Hepatocyte (in vitro differentiated cells): ENCODE results near the gene AMBP. TPM values are rescaled to one million over a fixed set of nuclear protein-coding genes. Genes with fewer than 3 reads are reported as not detected.

ENCODE experiments used
- DNase-seq: peaks from one replicate; pipeline ENCODE4 v3.0.0-alpha.2; 2016; ENCODE audit warnings: low spot score
- H2AFZ ChIP-seq: fragments of 200-600 bp; sonication (generic); 2 replicates; pipeline ENCODE4 v1.6.0; 2016; ENCODE audit warnings: antibody characterized with exemption, mild to moderate bottlenecking
- H3K27ac ChIP-seq: fragments of 200-600 bp; sonication (generic); 2 replicates; pipeline ENCODE4 v1.5.1; 2016; ENCODE audit warnings: mild to moderate bottlenecking
- H3K27me3 ChIP-seq: fragments of 200-600 bp; sonication (generic); 2 replicates; pipeline ENCODE4 v1.6.1; 2016
- H3K36me3 ChIP-seq: fragments of 200-600 bp; sonication (generic); replicated peaks from 2 replicates; pipeline ENCODE4 v1.5.1; 2016; ENCODE audit warnings: low read depth; ENCODE audit not compliant: insufficient read depth
- H3K4me1 ChIP-seq: fragments of 200-600 bp; sonication (generic); 2 replicates; pipeline ENCODE4 v1.5.1; 2016; ENCODE audit warnings: mild to moderate bottlenecking, moderate library complexity; ENCODE audit not compliant: insufficient read depth
- H3K4me2 ChIP-seq: fragments of 200-600 bp; sonication (generic); 2 replicates; pipeline ENCODE4 v1.6.0; 2016
- H3K4me3 ChIP-seq: fragments of 200-600 bp; sonication (generic); 2 replicates; pipeline ENCODE4 v1.5.1; 2016; ENCODE audit warnings: mild to moderate bottlenecking
- H3K79me2 ChIP-seq: fragments of 200-600 bp; sonication (generic); 2 replicates; pipeline ENCODE4 v1.6.0; 2017; ENCODE audit warnings: mild to moderate bottlenecking
- H3K9me2 ChIP-seq: fragments of 200-600 bp; sonication (generic); replicated peaks from 2 replicates; pipeline ENCODE4 v1.6.0; 2017; ENCODE audit warnings: mild to moderate bottlenecking; ENCODE audit not compliant: insufficient read depth
- H3K9me3 ChIP-seq: fragments of 200-600 bp; sonication (generic); 2 replicates; pipeline ENCODE4 v1.5.1; 2016; ENCODE audit warnings: low read depth, mild to moderate bottlenecking
- H4K20me1 ChIP-seq: fragments of 200-600 bp; sonication (generic); 2 replicates; pipeline ENCODE4 v1.6.0; 2016; ENCODE audit warnings: mild to moderate bottlenecking; ENCODE audit not compliant: insufficient read depth, poor library complexity, severe bottlenecking
- EZH2 ChIP-seq: fragments of 200-600 bp; sonication (generic); IDR thresholded peaks from 2 replicates; pipeline ENCODE4 v1.6.1; 2016; ENCODE audit warnings: antibody characterized with exemption, mild to moderate bottlenecking, borderline replicate concordance
- EZH2phosphoT487 ChIP-seq: fragments of 200-600 bp; sonication (generic); IDR thresholded peaks from one replicate; pipeline ENCODE4 v1.6.1; 2018; ENCODE audit warnings: antibody characterized with exemption, mild to moderate bottlenecking, low read depth, moderate library complexity; ENCODE audit not compliant: unreplicated experiment, severe bottlenecking
- WGBS: methylation state at CpG from one replicate; pipeline ENCODE4 v1.1.6; 2016; ENCODE audit warnings: low lambda C conversion rate; ENCODE audit errors: missing lambda C conversion rate; 5-methylcytosine and 5-hydroxymethylcytosine counted together
- polyA plus RNA-seq: library from polyadenylated mRNA; unstranded; fragments of >200 nt; fragmentation: Nextera tagmentation; extraction: Ambion mirVana; gene quantifications from 2 replicates; pipeline ENCODE4 v1.2.1, GENCODE V29; 2016
- total RNA-seq: library from RNA; depleted of rRNA; stranded (reverse); fragments of >200 nt; gene quantifications from 2 replicates; pipeline ENCODE4 v1.2.3, GENCODE V29; 2014
- TF ChIP-seq, protein P1 (sequence below): fragments of 200-600 bp; sonication (generic); IDR thresholded peaks from 2 replicates; pipeline ENCODE4 v1.5.1; 2016; ENCODE audit warnings: antibody characterized with exemption, mild to moderate bottlenecking; ENCODE audit not compliant: poor library complexity

Gene AMBP
- total and polyA plus RNA-seq, 2 experiments from 2014 or later: 713 to 833 TPM

DNA sequence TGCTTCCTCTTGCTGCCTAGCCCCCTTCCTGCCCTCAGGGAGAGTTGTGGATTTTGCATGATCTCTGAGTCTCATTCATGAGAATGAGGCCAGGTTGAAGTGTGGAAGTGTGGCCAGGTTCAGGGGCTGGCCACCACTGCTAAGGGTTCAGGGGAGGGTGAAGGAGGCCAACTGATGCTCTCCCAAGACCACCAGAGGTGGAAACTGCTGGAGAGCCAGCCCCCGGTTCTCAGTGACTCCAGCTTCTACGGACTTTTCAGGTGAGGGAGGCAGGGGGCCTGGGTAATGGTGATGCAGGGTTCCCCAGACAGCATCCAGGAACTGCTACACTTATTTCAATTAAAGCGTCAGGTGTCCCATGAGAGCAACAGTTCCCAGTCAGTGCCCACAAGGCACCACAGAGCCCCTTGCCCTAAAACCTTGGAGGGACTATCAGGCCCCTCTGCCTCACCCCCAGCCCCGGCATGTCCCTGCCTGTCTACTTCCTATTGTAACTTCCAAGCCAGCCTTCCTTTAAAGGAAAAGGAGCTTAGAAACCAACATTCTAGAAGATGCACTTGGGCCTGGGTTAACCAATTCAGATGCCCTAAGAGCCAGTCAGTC, 50.1 kb downstream of the AMBP start:
- Histone ChIP-seq H3K79me2 (no peaks in the 10 kb centered on the region), H3K4me3 (no peak overlapping the region), H3K9me3 (peaks cover 12% of the 10 kb centered on the region), H3K9me2 (no peaks in the 10 kb centered on the region), H4K20me1 (no peaks in the 10 kb centered on the region), H3K4me2 (no peak overlapping the region), H3K36me3 (no peaks in the 10 kb centered on the region), H2AFZ (no peak overlapping the region), H3K27me3 (no peaks in the 10 kb centered on the region), H3K27ac (no peak overlapping the region), H3K4me1 (no peaks in the 10 kb centered on the region)
- DNase-seq: no peak
- no peak for TF ChIP-seq EZH2phosphoT487
- no peak for TF ChIP-seq EZH2
- TF ChIP-seq, protein P1, sequence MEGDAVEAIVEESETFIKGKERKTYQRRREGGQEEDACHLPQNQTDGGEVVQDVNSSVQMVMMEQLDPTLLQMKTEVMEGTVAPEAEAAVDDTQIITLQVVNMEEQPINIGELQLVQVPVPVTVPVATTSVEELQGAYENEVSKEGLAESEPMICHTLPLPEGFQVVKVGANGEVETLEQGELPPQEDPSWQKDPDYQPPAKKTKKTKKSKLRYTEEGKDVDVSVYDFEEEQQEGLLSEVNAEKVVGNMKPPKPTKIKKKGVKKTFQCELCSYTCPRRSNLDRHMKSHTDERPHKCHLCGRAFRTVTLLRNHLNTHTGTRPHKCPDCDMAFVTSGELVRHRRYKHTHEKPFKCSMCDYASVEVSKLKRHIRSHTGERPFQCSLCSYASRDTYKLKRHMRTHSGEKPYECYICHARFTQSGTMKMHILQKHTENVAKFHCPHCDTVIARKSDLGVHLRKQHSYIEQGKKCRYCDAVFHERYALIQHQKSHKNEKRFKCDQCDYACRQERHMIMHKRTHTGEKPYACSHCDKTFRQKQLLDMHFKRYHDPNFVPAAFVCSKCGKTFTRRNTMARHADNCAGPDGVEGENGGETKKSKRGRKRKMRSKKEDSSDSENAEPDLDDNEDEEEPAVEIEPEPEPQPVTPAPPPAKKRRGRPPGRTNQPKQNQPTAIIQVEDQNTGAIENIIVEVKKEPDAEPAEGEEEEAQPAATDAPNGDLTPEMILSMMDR: no peak
- WGBS: 93% methylated on average over 4 of the region's 4 CpGs

DNA sequence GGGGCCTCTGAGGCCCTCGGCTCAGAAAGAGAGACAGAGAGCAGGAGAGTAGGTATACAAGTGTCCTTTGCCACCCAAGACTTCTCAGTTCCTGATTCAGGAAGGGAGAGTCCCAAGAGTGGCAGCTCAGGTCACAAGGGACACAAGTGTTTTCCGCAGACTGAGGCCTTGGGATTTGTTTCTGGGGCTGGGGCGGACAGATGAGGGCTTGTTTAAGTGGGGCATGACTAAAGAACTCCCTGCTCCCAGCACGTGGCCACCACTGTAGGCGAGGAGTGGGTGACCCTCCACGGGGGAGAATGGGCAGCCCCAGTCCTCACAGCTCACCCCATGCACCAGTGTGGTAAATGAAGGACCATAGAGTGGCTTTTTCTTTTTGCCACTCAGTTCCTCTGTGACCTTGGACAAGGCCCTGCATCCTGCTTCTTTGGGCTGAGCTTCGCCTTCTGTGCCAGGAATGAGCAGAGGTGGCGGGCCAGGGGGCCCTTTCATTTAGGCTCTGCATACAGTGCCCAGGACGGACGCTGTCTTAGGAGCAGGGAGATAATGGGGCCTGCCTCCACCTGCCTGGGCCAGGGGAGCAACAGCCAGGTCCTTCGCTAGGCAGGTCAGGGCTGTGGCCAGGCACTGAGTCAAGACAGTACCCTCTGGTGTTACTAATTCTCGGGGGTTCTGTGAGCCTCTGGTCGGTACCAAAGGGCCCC, 50.8 kb downstream of the AMBP start:
- Histone ChIP-seq H3K4me2 (no peak overlapping the region), H2AFZ (no peak overlapping the region), H4K20me1 (no peaks in the 10 kb centered on the region), H3K36me3 (no peaks in the 10 kb centered on the region), H3K4me1 (no peaks in the 10 kb centered on the region), H3K27ac (no peak overlapping the region), H3K27me3 (no peaks in the 10 kb centered on the region), H3K9me2 (no peaks in the 10 kb centered on the region), H3K4me3 (no peak overlapping the region), H3K79me2 (no peaks in the 10 kb centered on the region), H3K9me3 (peaks cover 16% of the 10 kb centered on the region)
- WGBS: 88% methylated on average over 13 of the region's 13 CpGs
- DNase-seq: no peak
- TF ChIP-seq EZH2: no peak
- TF ChIP-seq, protein P1: no peak
- no peak for TF ChIP-seq EZH2phosphoT487

DNA sequence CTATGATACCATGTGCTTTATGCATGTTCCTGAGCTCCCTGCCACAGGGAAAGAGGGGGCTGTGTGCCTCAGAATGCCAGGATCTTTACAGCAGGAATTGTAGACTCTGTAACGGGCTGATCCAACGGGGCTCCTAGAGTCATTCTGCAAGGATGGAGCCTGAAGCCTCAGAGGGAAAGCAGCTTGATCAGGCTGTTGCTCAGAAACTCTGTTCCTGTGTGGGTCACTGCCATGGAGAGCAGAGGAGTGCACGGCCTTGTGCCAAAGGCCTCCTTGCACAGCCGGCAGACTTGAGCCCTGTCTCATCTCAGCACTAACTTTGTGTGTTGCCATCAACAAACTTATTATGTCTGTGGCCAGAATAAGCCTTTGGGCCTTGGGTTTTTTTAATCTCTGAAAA, 51.8 kb downstream of the AMBP start:
- Histone ChIP-seq H3K9me3 (peaks cover 16% of the 10 kb centered on the region), H3K79me2 (no peaks in the 10 kb centered on the region), H3K27me3 (no peaks in the 10 kb centered on the region), H2AFZ (no peak overlapping the region), H3K4me1 (no peaks in the 10 kb centered on the region), H3K4me2 (no peak overlapping the region), H3K36me3 (no peaks in the 10 kb centered on the region), H4K20me1 (no peaks in the 10 kb centered on the region), H3K27ac (no peak overlapping the region), H3K4me3 (no peak overlapping the region), H3K9me2 (no peaks in the 10 kb centered on the region)
- no peak for DNase-seq
- WGBS: 96% methylated on average over 4 of the region's 4 CpGs
- TF ChIP-seq, protein P1: no peak
- TF ChIP-seq EZH2phosphoT487 (no peak), EZH2 (no peak)
